Kidney (tissue), 14 donors: ENCODE data around the gene MYOZ3. TPM values are rescaled to one million over a fixed set of nuclear protein-coding genes. Genes with fewer than 3 reads are reported as not detected.
A peak's percentile ranks its signal among the peaks of the same experiment; 100 is the strongest.

Source experiments
- DNase-seq, 5 donors: peaks; one replicate each; pipeline ENCODE4 v3.0.0-alpha.2; 2013 to 2020
- FAIRE-seq: peaks from 2 replicates; lab custom pipeline; 2012; peaks lifted over from hg19 to GRCh38; lab: Jason Lieb, UNC
- H3K27ac ChIP-seq, 2 donors: one replicate each; pipeline ENCODE4 v1.7.0; 2013; ENCODE audit warnings: low read depth in 2 of 2, low read length in 2 of 2, inconsistent platforms in 1 of 2
- H3K27me3 ChIP-seq: one replicate; pipeline ENCODE4 v1.7.1; 2013; ENCODE audit warnings: low read length, inconsistent platforms; ENCODE audit not compliant: control insufficient read depth, insufficient read depth
- H3K36me3 ChIP-seq, 3 donors: one replicate each; pipeline versions ENCODE4 v1.7.0 to v1.7.1; 2013; ENCODE audit warnings: low read length in 3 of 3, control low read depth in 1 of 3, inconsistent platforms in 1 of 3; ENCODE audit not compliant: insufficient read depth in 3 of 3, control insufficient read depth in 2 of 3
- H3K4me1 ChIP-seq, 3 donors: one replicate each; pipeline versions ENCODE4 v1.7.0 to v1.7.1; 2013; ENCODE audit warnings: low read length in 3 of 3, inconsistent platforms in 1 of 3, low read depth in 1 of 3; ENCODE audit not compliant: control insufficient read depth in 2 of 3, insufficient read depth in 2 of 3
- H3K4me3 ChIP-seq, 3 donors: one replicate each; pipeline versions ENCODE4 v1.7.0 to v1.8.1; 2013; ENCODE audit warnings: low read length in 3 of 3, control low read depth in 1 of 3, inconsistent platforms in 1 of 3
- H3K9ac ChIP-seq, 3 donors: one replicate each; pipeline versions ENCODE4 v1.7.0 to v1.7.1; 2013; ENCODE audit warnings: low read length in 3 of 3, control low read depth in 1 of 3, inconsistent platforms in 1 of 3
- H3K9me3 ChIP-seq, 3 donors: one replicate each; pipeline versions ENCODE4 v1.7.0 to v1.7.1; 2013; ENCODE audit warnings: low read length in 3 of 3, control low read depth in 1 of 3, inconsistent platforms in 1 of 3; ENCODE audit not compliant: control insufficient read depth in 2 of 3, insufficient read depth in 1 of 3
- CTCF ChIP-seq: IDR thresholded peaks from 3 replicates; pipeline ENCODE4 v1.5.1; 2012; ENCODE audit warnings: mild to moderate bottlenecking, moderate library complexity, borderline replicate concordance; ENCODE audit not compliant: insufficient read depth; ENCODE audit errors: extremely low read depth
- intact Hi-C: fragments of 100-400 bp; cut with DNase I; formaldehyde crosslinking; loops from one replicate; pipeline ENCODE4 v1.11.1; 2022
- polyA plus RNA-seq: library from polyadenylated mRNA; stranded (reverse); fragments of 350-450 nt; fragmentation: Illumina TruSeq; extraction: RNeasy Lipid Tissue Mini Kit (QIAGEN cat#74804); gene quantifications from one replicate; pipeline ENCODE4 v1.2.3, GENCODE V29; 2014; ENCODE audit warnings: low read depth, low replicate concordance; ENCODE audit not compliant: insufficient read depth
- total RNA-seq: library from RNA; stranded (reverse); fragmentation: NEBNext Ultra II Directional; extraction: Animal tissue kit (Norgen Biotek cat#: 25700); gene quantifications from one replicate; pipeline ENCODE4 v1.2.1, GENCODE V29; 2021
- donor health status: control.
- donor health status: control.
- donor health status: control.
- donor health status: control.
- donor health status: control.
- donor health status: DM: yes; HTN: yes; CAD: no.
- donor health status: Normal renal cell carcinoma (clear cell type).

MYOZ3 gene
- total and polyA plus RNA-seq, 2 donors from 2014 or later, result 0.66 to 1.3 TPM

GRCh38 chr5:150626853-150627276 lies 34.2 kb upstream of the MYOZ3 start:
- H3K27me3 ChIP-seq, result no peaks in the 10 kb centered on the region
- intact Hi-C loops, result no loop called here
- FAIRE-seq (no peak), DNase-seq (peak in 1 of 5 donors; percentile 93)
- no peaks in the 10 kb centered on the region for H3K9me3 ChIP-seq
- H3K4me1 ChIP-seq, result peaks cover 0 to 19% (median 6%) of the 10 kb centered on the region in 3 donors
- peak overlapping the region; percentile 86 for H3K27ac ChIP-seq
- H3K4me3 ChIP-seq, result peak overlapping the region in 2 of 3 donors; percentile 36 to 82
- TF ChIP-seq CTCF, result no peak
- peak overlapping the region in 1 of 3 donors; percentile 96 for H3K9ac ChIP-seq
- H3K36me3 ChIP-seq, result no peaks in the 10 kb centered on the region

GRCh38 chr5:150627731-150628545 lies 33.1 kb upstream of the MYOZ3 start:
- H3K4me1 ChIP-seq, result peaks cover 0 to 22% (median 6%) of the 10 kb centered on the region in 3 donors
- H3K9me3 ChIP-seq, result no peaks in the 10 kb centered on the region
- no peak overlapping the region for H3K9ac ChIP-seq
- intact Hi-C loops, result no loop called here
- no peak for DNase-seq
- H3K27ac ChIP-seq, result peak overlapping the region in 1 of 2 donors; percentile 24
- TF ChIP-seq CTCF, result no peak
- H3K27me3 ChIP-seq, result no peaks in the 10 kb centered on the region
- H3K36me3 ChIP-seq, result no peaks in the 10 kb centered on the region
- FAIRE-seq, result no peak
- H3K4me3 ChIP-seq, result no peak overlapping the region

- no peak overlapping the region for H3K27ac ChIP-seq
- DNase-seq, result peak in 1 of 5 donors; percentile 8
- H3K9me3 ChIP-seq, result no peaks in the 10 kb centered on the region
- FAIRE-seq, result no peak
- H3K36me3 ChIP-seq, result no peaks in the 10 kb centered on the region
- H3K27me3 ChIP-seq, result no peaks in the 10 kb centered on the region
- H3K4me3 ChIP-seq, result no peak overlapping the region
- H3K4me1 ChIP-seq, result peaks cover 0 to 18% (median 6%) of the 10 kb centered on the region in 3 donors
- H3K9ac ChIP-seq, result no peak overlapping the region
- TF ChIP-seq CTCF, result no peak
- intact Hi-C loops, result no loop called here
These were observed 32.0 kb upstream of the MYOZ3 start for GRCh38 chr5:150628936-150629485.
